ENCODE results near the gene UMODL1.

- TF ChIP-seq CREB5 (CRISPR knock-in tag; IDR thresholded peaks at IDR 0.05; ENCODE audit: low read depth) (no peak), ZNF565 (CRISPR knock-in tag; conservative IDR thresholded peaks at IDR 0.05; ENCODE audit: low read depth) (no peak), PATZ1 (CRISPR knock-in tag; IDR thresholded peaks at IDR 0.05; ENCODE audit: borderline replicate concordance) (no peak), PPARA (CRISPR knock-in tag; IDR thresholded peaks at IDR 0.05; ENCODE audit: borderline replicate concordance) (no peak), ARNTL (CRISPR knock-in tag; IDR thresholded peaks at IDR 0.05; ENCODE audit: borderline replicate concordance, low read depth) (no peak), RARB (CRISPR knock-in tag; IDR thresholded peaks at IDR 0.05) (no peak), ESRRG (CRISPR knock-in tag; IDR thresholded peaks at IDR 0.05) (no peak), OSR1 (CRISPR knock-in tag; IDR thresholded peaks at IDR 0.05) (no peak), CSRNP3 (CRISPR knock-in tag; IDR thresholded peaks at IDR 0.05) (no peak)
Observed at GRCh38 chr21:42051788-42052187, 19.3 kb upstream of the UMODL1 start.
